ENCODE results near the gene MALRD1.

DNA sequence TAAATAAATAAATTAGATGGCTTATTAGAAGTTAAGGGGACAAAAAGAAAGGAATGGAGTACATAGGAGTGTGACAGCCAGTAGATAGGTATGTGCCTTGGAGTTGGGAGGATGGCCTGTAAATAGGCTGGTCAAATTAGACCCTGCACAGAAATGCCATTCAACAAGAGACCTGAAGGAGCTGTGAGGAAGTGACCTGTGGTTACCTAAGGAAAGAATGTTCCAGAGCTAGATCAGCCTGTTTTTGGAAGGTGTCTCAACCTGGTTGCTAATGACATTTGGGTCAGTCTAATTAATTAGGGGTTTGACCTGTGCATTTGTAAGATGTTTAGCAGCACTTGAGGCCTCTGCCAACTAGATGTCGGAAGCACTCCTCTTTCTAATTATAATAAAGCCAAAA lies 452.4 kb downstream of the MALRD1 start:
- TF ChIP-seq CTCF (IDR thresholded peaks at IDR 0.05) (no peak), TCF7L2 (IDR thresholded peaks at IDR 0.05; ENCODE audit: low read depth, low read length) (no peak)

All from Panc1 (cell line).